ENCODE data around the gene CLN3. TPM values are rescaled to one million over a fixed set of nuclear protein-coding genes. Genes with fewer than 3 reads are reported as not detected.

CLN3 gene
- total and polyA plus RNA-seq, 9 of the 15 experiments (the other 6 are each of a cell fraction or from before 2014, with no cell fraction given), result 2.5 to 27.1 (median 11.6) TPM

DNA sequence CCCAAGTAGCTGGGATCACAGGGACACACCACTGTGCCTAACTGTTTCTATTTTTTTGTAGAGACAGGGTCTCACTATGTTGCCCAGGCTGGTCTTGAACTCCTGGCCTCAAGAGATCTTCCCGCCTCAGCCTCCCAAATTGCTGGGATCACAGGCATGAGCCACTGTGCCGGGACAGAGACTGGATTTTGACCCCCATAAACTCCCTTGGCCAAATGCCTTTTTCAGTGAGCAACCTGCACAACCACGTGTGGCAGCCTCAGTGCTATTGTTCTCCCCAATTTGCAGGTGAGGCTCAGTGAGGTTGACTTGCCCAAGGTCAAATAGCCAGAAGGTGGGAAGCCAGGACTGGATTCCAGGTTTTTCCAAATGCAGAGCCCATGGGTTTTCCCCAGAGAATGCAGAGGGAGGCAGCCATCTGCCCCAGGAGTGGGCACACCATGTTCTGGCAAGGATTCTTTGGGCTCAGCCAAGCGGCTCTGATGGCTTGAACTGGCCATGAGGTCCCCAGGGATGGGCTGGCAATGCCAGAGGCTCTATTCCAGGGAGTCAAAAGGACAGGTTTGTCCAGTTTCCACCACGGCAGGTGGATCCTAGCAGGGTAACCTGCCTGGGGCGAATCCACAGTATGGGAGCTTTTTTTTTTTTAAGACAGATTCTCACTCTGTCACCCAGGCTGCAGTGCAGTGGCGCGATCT, 13.0 kb upstream of the CLN3 start:
- H3K27ac ChIP-seq (ENCODE audit: extremely low read depth, low read depth, low read length), result no peak overlapping the region
- H3K4me2 ChIP-seq (ENCODE audit: insufficient read depth, low read length), result no peak overlapping the region

GRCh38 chr16:28503470-28504259, 11.8 kb upstream of the CLN3 start:
- no peaks in the 10 kb centered on the region for H3K9me1 ChIP-seq (ENCODE audit: control insufficient read depth, insufficient read depth, low read length)
- H3K4me3 ChIP-seq, result no peak overlapping the region
- in situ Hi-C loops (cut with MboI), result no loop called here
- no peaks in the 10 kb centered on the region for H4K20me1 ChIP-seq (replicated peaks; ENCODE audit: control insufficient read depth, insufficient read depth, low read length)
- TF ChIP-seq NELFE (IDR thresholded peaks at IDR 0.05; ENCODE audit: insufficient read depth, insufficient read length), result no peak
- TF ChIP-seq STAT5B (CRISPR knock-in tag; IDR thresholded peaks at IDR 0.05), result no peak
- peak; percentile 29; the same call in 1 of the 2 replicates for TF ChIP-seq FOSL1 (tag; conservative IDR thresholded peaks at IDR 0.05)
- no peak for TF ChIP-seq CAMTA2 (CRISPR knock-in tag; conservative IDR thresholded peaks at IDR 0.05)
- no peak for TF ChIP-seq NFATC3 (IDR thresholded peaks at IDR 0.05)
- 0 out of 2 replicates have a peak, but pooled peaks have one; percentile 29 for TF ChIP-seq CBFB (CRISPR knock-in tag; IDR thresholded peaks at IDR 0.05)
- FAIRE-seq, result no peak
- peaks cover 0 to 19% of the 10 kb centered on the region in 2 experiments; a peak in 3 of 5 replicates for H3K4me1 ChIP-seq (replicated peaks in 1 of 2; ENCODE audit: control insufficient read depth in 2 of 2, insufficient read depth in 2 of 2, low read length in 2 of 2)
- no peaks in the 10 kb centered on the region for H3K79me2 ChIP-seq (ENCODE audit: control insufficient read depth, insufficient read depth, low read length)
- H3K36me3 ChIP-seq (ENCODE audit: control insufficient read depth, insufficient read depth, low read length), result no peaks in the 10 kb centered on the region
- 24% methylated on average over 15 of the region's 15 CpGs for WGBS (ENCODE audit: insufficient coverage, low coverage, missing lambda C conversion rate)
- no peak overlapping the region for H3K4me2 ChIP-seq (ENCODE audit: insufficient read depth, low read length)
- H2AFZ ChIP-seq (ENCODE audit: low read depth, low read length), result no peak overlapping the region
- ChIA-PET POLR2A (interaction anchor here (0.7 kb wide), 1 partner anchor 1196 kb away, joined by 4 read pairs; no protein-coding TSS in a partner anchor), CTCF (ENCODE audit: low intra/inter-chr PET ratio) (no interaction called here)
- H3K27me3 ChIP-seq (ENCODE audit: control insufficient read depth in 2 of 2, insufficient read depth in 2 of 2, low read length in 2 of 2), result peaks cover 0 to 32% of the 10 kb centered on the region in 2 experiments; a peak in 3 of 5 replicates
- H3K9ac ChIP-seq (ENCODE audit: insufficient read depth in 1 of 2, low read depth in 2 of 2, low read length in 2 of 2), result no peak overlapping the region; a peak in 1 of 4 replicates
- H3K9me3 ChIP-seq (replicated peaks; ENCODE audit: control insufficient read depth, insufficient read depth, low read depth, low read length), result no peaks in the 10 kb centered on the region
- H3K27ac ChIP-seq (ENCODE audit: extremely low read depth, low read depth, low read length), result no peak overlapping the region
- intact Hi-C loops (cut with micrococcal nuclease), result no loop called here
- DNase-seq (ENCODE audit: extremely low read depth in 1 of 4, low spot score in 3 of 4), result peak in 1 of 4 experiments; percentile 11
- no TSS peak for BruUV-seq (replicated peaks)
- no peak for ATAC-seq

More for the DNA sequence above, 13.0 kb upstream of the CLN3 start:
- Histone ChIP-seq H3K36me3 (ENCODE audit: control insufficient read depth, insufficient read depth, low read length) (no peaks in the 10 kb centered on the region), H3K4me3 (no peak overlapping the region), H2AFZ (ENCODE audit: low read depth, low read length) (no peak overlapping the region), H3K9me1 (ENCODE audit: control insufficient read depth, insufficient read depth, low read length) (no peaks in the 10 kb centered on the region), H3K4me1 (replicated peaks in 1 of 2; ENCODE audit: control insufficient read depth in 2 of 2, insufficient read depth in 2 of 2, low read length in 2 of 2) (peaks cover 0 to 15% of the 10 kb centered on the region in 2 experiments; a peak in 3 of 5 replicates), H3K9ac (ENCODE audit: insufficient read depth in 1 of 2, low read depth in 2 of 2, low read length in 2 of 2) (no peak overlapping the region), H3K79me2 (ENCODE audit: control insufficient read depth, insufficient read depth, low read length) (no peaks in the 10 kb centered on the region), H3K9me3 (replicated peaks; ENCODE audit: control insufficient read depth, insufficient read depth, low read depth, low read length) (no peaks in the 10 kb centered on the region), H4K20me1 (replicated peaks; ENCODE audit: control insufficient read depth, insufficient read depth, low read length) (no peaks in the 10 kb centered on the region), H3K27me3 (ENCODE audit: control insufficient read depth in 2 of 2, insufficient read depth in 2 of 2, low read length in 2 of 2) (peaks cover 0 to 32% of the 10 kb centered on the region in 2 experiments; a peak in 3 of 5 replicates)
- peak; percentile 15 for FAIRE-seq
- no peak for DNase-seq (ENCODE audit: extremely low read depth in 1 of 4, low spot score in 3 of 4)
- no peak for ATAC-seq
- ChIA-PET CTCF (ENCODE audit: low intra/inter-chr PET ratio) (interaction anchor here (0.7 kb wide), 1 partner anchor 1265 kb away, joined by 3 read pairs; no protein-coding TSS in a partner anchor), POLR2A (no interaction called here)
- WGBS (ENCODE audit: insufficient coverage, low coverage, missing lambda C conversion rate), result 8% methylated on average over 7 of the region's 8 CpGs
- BruUV-seq (replicated peaks), result no TSS peak
- intact Hi-C loops (cut with micrococcal nuclease), result no loop called here
- in situ Hi-C loops (cut with MboI), result no loop called here
- no peak for TF ChIP-seq NUFIP1 (IDR thresholded peaks at IDR 0.05; ENCODE audit: partially characterized antibody)
- TF ChIP-seq ESRRA (IDR thresholded peaks at IDR 0.05; ENCODE audit: borderline replicate concordance, low read depth), result 0 out of 2 replicates have a peak, but pooled peaks have one; percentile 17
